K562 (cell line): ENCODE data around the gene MARS1. TPM values are rescaled to one million over a fixed set of nuclear protein-coding genes. Genes with fewer than 3 reads are reported as not detected.

Experiments used
- BACH1 ChIP-seq: fragments of 200-800 bp; sonication (Bioruptor generic); IDR thresholded peaks from 2 replicates; pipeline ENCODE4 v1.6.1; 2016; ENCODE audit warnings: missing genetic modification characterization, missing compliant biosample characterization
- CREB1 ChIP-seq, 2 experiments: sonication (generic) in 1 of 2; formaldehyde crosslinking in 1 of 2; IDR thresholded peaks; 2 replicates each; pipeline versions ENCODE4 v1.6.1 to v1.8.0; 2012 to 2022; ENCODE audit warnings: inconsistent platforms in 1 of 2, mild to moderate bottlenecking in 1 of 2, missing genetic modification reagents in 1 of 2, moderate library complexity in 1 of 2
- CREM ChIP-seq: IDR thresholded peaks from 2 replicates; pipeline ENCODE4 v1.6.1; 2014; ENCODE audit warnings: antibody characterized with exemption, low read depth
- ETV5 ChIP-seq: sonication (generic); formaldehyde crosslinking; IDR thresholded peaks from 2 replicates; pipeline ENCODE4 v1.4.0; 2020; ENCODE audit warnings: low read depth, mild to moderate bottlenecking, missing genetic modification reagents
- FOXA3 ChIP-seq, 2 experiments: fragments of 450-650 bp in 1 of 2; sonication (generic) in 1 of 2; formaldehyde crosslinking; IDR thresholded peaks in 1 of 2; conservative IDR thresholded peaks in 1 of 2; 2 replicates each; pipeline versions ENCODE4 v1.4.0 to v1.8.0; 2020 to 2022; ENCODE audit warnings: mild to moderate bottlenecking in 2 of 2, missing genetic modification reagents in 1 of 2
- ILK ChIP-seq: fragments of 450-650 bp; IDR thresholded peaks from 2 replicates; pipeline ENCODE4 v1.6.1; 2016; ENCODE audit warnings: missing genetic modification characterization, low read depth, mild to moderate bottlenecking, missing compliant biosample characterization, moderate library complexity, borderline replicate concordance
- KLF16 ChIP-seq: IDR thresholded peaks from 2 replicates; pipeline ENCODE4 v1.6.1; 2016; ENCODE audit warnings: antibody characterized with exemption
- MEF2D ChIP-seq: conservative IDR thresholded peaks from 2 replicates; pipeline ENCODE4 v1.6.1; 2016; ENCODE audit warnings: low read depth, missing genetic modification characterization, missing compliant biosample characterization
- PHF20 ChIP-seq: fragments of 450-650 bp; IDR thresholded peaks from 2 replicates; pipeline ENCODE4 v1.6.1; 2018; ENCODE audit not compliant: partially characterized antibody
- PREB ChIP-seq: sonication (generic); formaldehyde crosslinking; IDR thresholded peaks from 2 replicates; pipeline ENCODE4 v1.8.1; 2023; ENCODE audit warnings: mild to moderate bottlenecking, missing genetic modification reagents
- SMAD3 ChIP-seq: fragments of 450-650 bp; formaldehyde crosslinking; conservative IDR thresholded peaks from 2 replicates; pipeline ENCODE4 v1.4.0; 2020; ENCODE audit warnings: mild to moderate bottlenecking
- ZBTB33 ChIP-seq: sonication (generic); formaldehyde crosslinking; IDR thresholded peaks from 2 replicates; pipeline ENCODE4 v1.8.1; 2023; ENCODE audit warnings: mild to moderate bottlenecking, missing genetic modification reagents
- ZFP36 ChIP-seq: fragments of 150-350 bp; IDR thresholded peaks from 2 replicates; pipeline ENCODE4 v1.6.1; 2018; ENCODE audit warnings: low read length, low read depth; ENCODE audit not compliant: partially characterized antibody
- ZNF764 ChIP-seq: fragments of 250-450 bp; sonication (Bioruptor Pico); IDR thresholded peaks from 2 replicates; pipeline ENCODE4 v1.4.0; 2020; ENCODE audit warnings: low read depth, mild to moderate bottlenecking, moderate library complexity
- polyA plus RNA-seq, 8 experiments: library from polyadenylated mRNA; depleted of rRNA in 4 of 8; stranded (reverse) in 5 of 8; unstranded in 3 of 8; fragments of >200 nt; fragmentation: Nextera tagmentation in 2 of 8; fragmentation: Illumina TruSeq in 1 of 8; extraction: Ambion mirVana in 2 of 8; extraction: Trizol in 1 of 8; gene quantifications; 2 replicates each; pipeline versions ENCODE4 v1.2.1 to v1.2.3, GENCODE V29; 2011 to 2014; ENCODE audit warnings: inconsistent platforms in 1 of 8, missing spikeins in 1 of 8
- total RNA-seq, 7 experiments: library from RNA; depleted of rRNA in 6 of 7; stranded (reverse); fragments of >200 nt in 6 of 7; fragmentation: Illumina TruSeq in 2 of 7; extraction: Trizol in 2 of 7; gene quantifications; 2 replicates each; pipeline versions ENCODE4 v1.2.1 to v1.2.3, GENCODE V29; 2011 to 2021; ENCODE audit warnings: low replicate concordance in 1 of 7
- TF ChIP-seq, protein P1 (sequence below): fragments of 250-450 bp; sonication (Bioruptor Pico); IDR thresholded peaks from 2 replicates; pipeline ENCODE4 v1.4.0; 2020; ENCODE audit warnings: mild to moderate bottlenecking, moderate library complexity
- TF ChIP-seq, protein P2 (sequence below): IDR thresholded peaks from 3 replicates; pipeline ENCODE4 v1.6.1; 2011; ENCODE audit warnings: borderline replicate concordance, mild to moderate bottlenecking, moderate library complexity; ENCODE audit not compliant: insufficient read length; ENCODE audit errors: extremely low read depth
- TF ChIP-seq, protein P3 (sequence below): fragments of 450-650 bp; IDR thresholded peaks from 2 replicates; pipeline ENCODE4 v1.6.1; 2017; ENCODE audit warnings: mild to moderate bottlenecking, moderate library complexity

Gene MARS1
- total and polyA plus RNA-seq, 9 of the 15 experiments (the other 6 are each of a cell fraction or from before 2014, with no cell fraction given): 117 to 382 (median 220) TPM

DNA sequence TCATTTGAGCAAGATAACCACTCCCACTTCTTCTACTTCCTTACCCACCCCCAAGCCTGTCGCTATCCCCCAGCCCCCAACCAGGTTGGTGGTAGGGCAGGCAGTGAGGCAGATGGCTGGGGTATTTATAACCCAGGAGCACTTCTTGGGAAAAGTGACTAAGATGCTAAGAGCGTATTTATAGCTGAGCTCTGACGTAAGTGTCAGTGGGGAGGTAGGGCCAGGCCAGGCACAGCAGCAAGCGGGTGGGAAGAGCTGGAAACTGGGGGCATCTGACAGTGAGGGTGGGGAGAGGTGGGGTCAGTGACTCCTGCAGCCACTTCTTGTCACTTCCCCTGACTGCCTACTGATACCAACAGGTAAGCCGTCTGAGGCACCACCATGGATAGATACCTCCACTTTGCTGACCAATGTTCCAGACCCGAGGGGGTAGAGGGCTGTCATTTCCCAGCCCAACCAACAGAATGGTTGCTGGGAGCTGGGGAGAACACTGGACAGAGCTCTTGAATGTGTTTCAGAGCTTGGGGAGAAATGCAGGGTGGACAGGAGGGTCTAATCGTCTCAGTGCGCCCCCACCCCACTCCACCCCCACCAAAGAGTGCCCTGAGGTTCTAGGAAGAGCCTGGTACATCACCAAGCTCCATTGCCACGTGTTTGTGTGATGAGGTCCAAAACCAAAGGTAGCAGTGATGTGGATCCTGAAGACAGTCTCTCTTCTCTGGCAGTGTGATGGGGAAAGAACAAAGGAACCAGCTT is 35.5 kb upstream of the MARS1 start (continued):
- peak; percentile 30; the same call in 1 of the 2 replicates for TF ChIP-seq CREB1 (IDR thresholded peaks at IDR 0.05)
- TF ChIP-seq CREB1 (CRISPR knock-in tag; IDR thresholded peaks at IDR 0.05): peak; percentile 50; the same call in 1 of the 2 replicates
- TF ChIP-seq ETV5 (CRISPR knock-in tag): no peak
- peak; percentile 65; the same call in 1 of the 2 replicates for TF ChIP-seq CREM
- TF ChIP-seq ZFP36: no peak
- TF ChIP-seq PHF20: no peak
- TF ChIP-seq, protein P1, sequence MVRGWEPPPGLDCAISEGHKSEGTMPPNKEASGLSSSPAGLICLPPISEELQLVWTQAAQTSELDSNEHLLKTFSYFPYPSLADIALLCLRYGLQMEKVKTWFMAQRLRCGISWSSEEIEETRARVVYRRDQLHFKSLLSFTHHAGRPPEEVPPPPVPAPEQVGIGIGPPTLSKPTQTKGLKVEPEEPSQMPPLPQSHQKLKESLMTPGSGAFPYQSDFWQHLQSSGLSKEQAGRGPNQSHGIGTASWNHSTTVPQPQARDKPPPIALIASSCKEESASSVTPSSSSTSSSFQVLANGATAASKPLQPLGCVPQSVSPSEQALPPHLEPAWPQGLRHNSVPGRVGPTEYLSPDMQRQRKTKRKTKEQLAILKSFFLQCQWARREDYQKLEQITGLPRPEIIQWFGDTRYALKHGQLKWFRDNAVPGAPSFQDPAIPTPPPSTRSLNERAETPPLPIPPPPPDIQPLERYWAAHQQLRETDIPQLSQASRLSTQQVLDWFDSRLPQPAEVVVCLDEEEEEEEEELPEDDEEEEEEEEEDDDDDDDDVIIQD (CRISPR knock-in tag): no peak
- TF ChIP-seq MEF2D (tag): peak; percentile 93
- TF ChIP-seq BACH1 (tag): 0 out of 2 replicates have a peak, but pooled peaks have one; percentile 54
- TF ChIP-seq FOXA3 (CRISPR knock-in tag; conservative IDR thresholded peaks at IDR 0.05 in 1 of 2, IDR thresholded peaks at IDR 0.05 in 1 of 2): 0 out of 4 replicates have a peak, but pooled peaks of 1 of the 2 experiments have one; percentile 26
- TF ChIP-seq PREB (CRISPR knock-in tag): no peak
- TF ChIP-seq, protein P2, sequence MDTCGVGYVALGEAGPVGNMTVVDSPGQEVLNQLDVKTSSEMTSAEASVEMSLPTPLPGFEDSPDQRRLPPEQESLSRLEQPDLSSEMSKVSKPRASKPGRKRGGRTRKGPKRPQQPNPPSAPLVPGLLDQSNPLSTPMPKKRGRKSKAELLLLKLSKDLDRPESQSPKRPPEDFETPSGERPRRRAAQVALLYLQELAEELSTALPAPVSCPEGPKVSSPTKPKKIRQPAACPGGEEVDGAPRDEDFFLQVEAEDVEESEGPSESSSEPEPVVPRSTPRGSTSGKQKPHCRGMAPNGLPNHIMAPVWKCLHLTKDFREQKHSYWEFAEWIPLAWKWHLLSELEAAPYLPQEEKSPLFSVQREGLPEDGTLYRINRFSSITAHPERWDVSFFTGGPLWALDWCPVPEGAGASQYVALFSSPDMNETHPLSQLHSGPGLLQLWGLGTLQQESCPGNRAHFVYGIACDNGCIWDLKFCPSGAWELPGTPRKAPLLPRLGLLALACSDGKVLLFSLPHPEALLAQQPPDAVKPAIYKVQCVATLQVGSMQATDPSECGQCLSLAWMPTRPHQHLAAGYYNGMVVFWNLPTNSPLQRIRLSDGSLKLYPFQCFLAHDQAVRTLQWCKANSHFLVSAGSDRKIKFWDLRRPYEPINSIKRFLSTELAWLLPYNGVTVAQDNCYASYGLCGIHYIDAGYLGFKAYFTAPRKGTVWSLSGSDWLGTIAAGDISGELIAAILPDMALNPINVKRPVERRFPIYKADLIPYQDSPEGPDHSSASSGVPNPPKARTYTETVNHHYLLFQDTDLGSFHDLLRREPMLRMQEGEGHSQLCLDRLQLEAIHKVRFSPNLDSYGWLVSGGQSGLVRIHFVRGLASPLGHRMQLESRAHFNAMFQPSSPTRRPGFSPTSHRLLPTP: no peak
- no peak for TF ChIP-seq ILK (tag)
- no peak for TF ChIP-seq ZNF764 (CRISPR knock-in tag)
- TF ChIP-seq ZBTB33: no peak
- TF ChIP-seq, protein P3, sequence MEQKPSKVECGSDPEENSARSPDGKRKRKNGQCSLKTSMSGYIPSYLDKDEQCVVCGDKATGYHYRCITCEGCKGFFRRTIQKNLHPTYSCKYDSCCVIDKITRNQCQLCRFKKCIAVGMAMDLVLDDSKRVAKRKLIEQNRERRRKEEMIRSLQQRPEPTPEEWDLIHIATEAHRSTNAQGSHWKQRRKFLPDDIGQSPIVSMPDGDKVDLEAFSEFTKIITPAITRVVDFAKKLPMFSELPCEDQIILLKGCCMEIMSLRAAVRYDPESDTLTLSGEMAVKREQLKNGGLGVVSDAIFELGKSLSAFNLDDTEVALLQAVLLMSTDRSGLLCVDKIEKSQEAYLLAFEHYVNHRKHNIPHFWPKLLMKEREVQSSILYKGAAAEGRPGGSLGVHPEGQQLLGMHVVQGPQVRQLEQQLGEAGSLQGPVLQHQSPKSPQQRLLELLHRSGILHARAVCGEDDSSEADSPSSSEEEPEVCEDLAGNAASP: no peak
- no peak for TF ChIP-seq KLF16
- TF ChIP-seq SMAD3 (CRISPR knock-in tag): no peak
